ENCODE results near the gene NUDT4B. TPM values are rescaled to one million over a fixed set of nuclear protein-coding genes. Genes with fewer than 3 reads are reported as not detected.
"Not testable (repeated sequence)": the region's sequence is repeated elsewhere in the genome, so short reads cannot be mapped to it uniquely, and the experiment has no call there.

NUDT4B gene
- total RNA-seq, 2 donors from 2014 or later, result 2.4 to 3.1 TPM

DNA sequence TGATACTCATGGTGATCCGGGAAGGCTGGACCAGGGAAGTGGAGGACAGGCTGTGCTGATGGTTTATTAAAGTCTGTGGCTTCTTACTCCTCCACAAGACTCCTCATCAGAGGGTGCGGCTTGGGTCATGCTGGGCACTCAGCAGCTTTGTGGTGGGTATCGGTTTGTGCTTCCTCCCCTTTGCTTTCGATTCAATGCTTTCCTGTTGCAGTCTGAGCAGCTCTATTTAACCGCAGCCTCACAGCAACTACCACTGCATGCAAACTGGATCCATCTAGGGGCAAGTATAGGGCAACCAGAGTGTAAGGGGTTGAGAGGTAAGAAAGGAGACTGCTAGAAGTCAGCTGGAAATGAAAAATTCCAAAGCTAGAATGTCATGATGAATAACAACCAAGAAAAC lies 9.8 kb downstream of the NUDT4B start:
- not testable (repeated sequence) for H3K9me3 Mint-ChIP-seq; H3K27me3 Mint-ChIP-seq; H3K4me3 Mint-ChIP-seq; DNase-seq (ENCODE audit: low spot score); H3K36me3 Mint-ChIP-seq; H3K27ac Mint-ChIP-seq; H3K4me1 Mint-ChIP-seq (ENCODE audit: low read depth in 2 of 2)
- peak; percentile 96 for ATAC-seq

DNA sequence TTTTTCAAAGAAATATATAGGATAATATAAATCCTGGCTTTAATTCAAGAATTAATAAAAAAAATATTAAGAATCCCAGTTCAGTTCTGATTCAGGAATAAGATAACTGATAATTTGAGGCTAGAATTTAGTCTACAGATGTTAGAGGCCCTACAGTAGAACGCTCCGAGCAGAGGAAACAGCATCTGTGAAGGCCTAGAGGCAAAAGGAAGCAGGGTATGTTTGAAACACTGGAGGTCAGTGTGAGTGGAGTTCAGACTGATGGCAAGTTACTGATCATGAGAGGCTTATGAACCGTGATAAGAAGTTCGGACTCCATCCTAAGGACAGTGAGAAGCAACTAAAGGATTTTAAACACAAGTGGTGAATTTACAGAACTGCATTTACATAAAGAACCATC lies 10.4 kb downstream of the NUDT4B start:
- ATAC-seq, result peak in 1 of 2 donors; percentile 63
- not testable (repeated sequence) for H3K36me3 Mint-ChIP-seq; H3K4me1 Mint-ChIP-seq (ENCODE audit: low read depth in 2 of 2)

DNA sequence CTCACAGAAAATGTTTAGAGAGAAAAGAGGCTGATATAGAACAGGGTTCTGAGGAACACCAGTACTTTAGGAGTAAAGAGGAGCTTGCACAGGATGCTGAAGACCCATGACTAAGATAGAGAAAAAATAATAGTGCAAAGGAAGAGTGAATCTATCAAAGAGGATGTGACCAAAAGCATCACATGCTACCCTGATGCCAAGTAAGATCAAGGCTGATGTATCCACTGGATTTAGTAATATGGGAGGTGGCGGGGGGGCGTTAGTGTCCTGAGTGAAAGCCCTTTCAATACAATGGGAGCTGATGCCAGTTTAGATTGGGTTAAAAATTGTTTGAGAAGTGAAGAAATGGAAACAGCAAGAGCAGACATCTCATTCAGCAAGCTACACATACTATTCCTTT lies 11.2 kb downstream of the NUDT4B start:
- H3K4me3 Mint-ChIP-seq; H3K27ac Mint-ChIP-seq; H3K36me3 Mint-ChIP-seq; H3K27me3 Mint-ChIP-seq; H3K4me1 Mint-ChIP-seq (ENCODE audit: low read depth in 2 of 2); H3K9me3 Mint-ChIP-seq: not testable (repeated sequence)
- ATAC-seq (peak; percentile 44 to 52), DNase-seq (ENCODE audit: low spot score) (peak; percentile 41)

More for the DNA sequence above, 10.4 kb downstream of the NUDT4B start:
- H3K27ac Mint-ChIP-seq; H3K27me3 Mint-ChIP-seq; DNase-seq (ENCODE audit: low spot score); H3K9me3 Mint-ChIP-seq; H3K4me3 Mint-ChIP-seq: not testable (repeated sequence)

DNA sequence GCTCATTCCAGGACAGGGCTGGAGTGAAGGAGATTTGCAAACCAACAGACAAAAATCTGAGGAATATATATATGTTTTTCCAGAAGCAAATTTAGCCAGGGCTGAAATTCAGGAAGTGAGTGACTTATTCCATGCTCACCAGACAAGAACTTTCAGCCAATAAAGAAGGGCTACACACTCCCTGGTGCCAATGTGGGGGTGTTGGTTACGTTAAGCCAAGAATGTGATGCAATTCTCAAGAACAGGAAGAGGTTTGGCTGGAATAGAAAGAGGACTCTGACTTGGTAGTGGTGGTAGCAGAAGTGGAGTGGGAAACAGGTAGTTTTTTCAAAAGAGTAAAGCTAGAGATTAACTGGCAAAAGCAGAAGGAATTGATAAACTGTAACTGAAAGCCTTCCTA lies 11.6 kb downstream of the NUDT4B start:
- not testable (repeated sequence) for H3K27me3 Mint-ChIP-seq; H3K27ac Mint-ChIP-seq; H3K9me3 Mint-ChIP-seq; ATAC-seq; H3K4me3 Mint-ChIP-seq; H3K36me3 Mint-ChIP-seq; H3K4me1 Mint-ChIP-seq (ENCODE audit: low read depth in 2 of 2); DNase-seq (ENCODE audit: low spot score)

DNA sequence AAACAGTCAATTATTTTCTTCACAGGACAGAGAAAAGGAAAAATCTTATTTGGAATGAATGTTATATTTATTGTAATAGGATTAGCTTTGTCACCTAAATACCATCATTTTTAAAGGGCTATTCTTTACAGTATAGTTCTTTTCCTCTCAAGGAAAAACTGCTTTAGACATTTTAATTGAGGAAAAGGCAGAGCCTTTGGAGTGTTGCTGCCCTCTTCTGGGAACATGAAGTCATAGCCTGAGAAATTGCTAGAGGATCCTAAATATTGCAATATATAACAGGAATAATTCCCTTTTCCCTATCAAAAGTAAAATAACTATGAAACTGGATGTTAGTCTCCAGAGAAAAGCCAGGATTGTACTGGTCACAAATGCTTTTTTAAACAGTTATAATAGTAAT lies 12.8 kb downstream of the NUDT4B start:
- ATAC-seq, H3K4me3 Mint-ChIP-seq, H3K27me3 Mint-ChIP-seq: not testable (repeated sequence)

DNA sequence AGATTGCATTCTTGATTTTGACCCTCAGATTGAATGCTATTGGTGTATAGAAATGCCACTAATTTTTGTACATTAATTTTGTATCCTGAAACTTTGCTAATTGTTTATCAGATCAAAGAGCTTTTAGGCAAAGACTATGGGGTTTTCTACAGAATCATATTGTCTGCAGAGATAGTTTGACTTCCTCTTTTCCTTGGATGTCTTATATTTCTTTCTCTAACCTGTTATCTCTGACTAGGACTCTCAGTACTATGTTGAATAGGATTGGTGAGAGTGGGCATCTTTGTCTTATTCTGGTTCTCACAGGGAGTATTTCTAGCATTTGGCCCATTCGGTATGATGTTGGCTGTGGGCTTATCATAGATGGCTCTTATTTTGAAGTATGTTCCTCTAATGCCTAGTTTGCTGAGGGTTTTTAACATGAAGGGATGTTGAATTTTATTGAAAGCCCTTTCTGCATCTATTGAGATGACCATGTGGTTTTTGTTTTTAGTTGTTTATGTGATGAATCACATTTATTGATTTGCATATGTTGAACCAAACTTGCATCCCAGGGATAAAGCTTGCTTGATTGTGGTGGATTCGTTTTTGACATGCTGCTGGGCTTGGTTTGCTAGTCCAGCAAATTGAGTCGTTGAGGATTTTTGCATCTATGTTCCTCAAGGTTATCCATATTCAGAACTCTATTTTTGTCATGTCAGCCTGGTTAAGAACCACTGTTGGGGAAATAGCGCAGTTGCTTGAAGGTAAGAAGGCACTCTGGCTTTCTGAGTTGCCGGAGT lies 16.9 kb downstream of the NUDT4B start:
- not testable (repeated sequence) for H3K4me3 Mint-ChIP-seq; DNase-seq (ENCODE audit: low spot score); ATAC-seq; H3K36me3 Mint-ChIP-seq; H3K9me3 Mint-ChIP-seq; H3K27ac Mint-ChIP-seq; H3K27me3 Mint-ChIP-seq; H3K4me1 Mint-ChIP-seq (ENCODE audit: low read depth in 2 of 2)

More for the DNA sequence above, 12.8 kb downstream of the NUDT4B start:
- not testable (repeated sequence) for H3K36me3 Mint-ChIP-seq; DNase-seq (ENCODE audit: low spot score); H3K4me1 Mint-ChIP-seq (ENCODE audit: low read depth in 2 of 2); H3K27ac Mint-ChIP-seq; H3K9me3 Mint-ChIP-seq

DNA sequence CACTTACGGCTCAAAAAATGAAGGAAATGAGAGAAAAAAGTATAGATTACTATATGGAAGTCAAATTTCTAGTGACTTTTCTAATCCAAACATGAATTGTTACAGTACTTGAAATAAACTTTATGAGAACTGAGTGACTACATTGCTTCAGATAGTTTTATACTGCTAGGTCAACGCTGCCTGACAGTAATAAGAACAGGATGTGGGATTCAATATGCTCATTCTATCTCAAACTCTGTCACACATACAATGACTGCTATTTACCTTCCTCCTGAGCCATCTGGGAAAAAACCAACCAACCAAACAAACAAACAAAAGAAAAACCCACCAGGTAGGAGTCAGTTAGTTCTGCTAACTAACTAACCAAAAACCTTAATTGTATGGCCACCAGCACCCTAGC lies 20.0 kb downstream of the NUDT4B start:
- not testable (repeated sequence) for H3K27ac Mint-ChIP-seq; H3K27me3 Mint-ChIP-seq; H3K9me3 Mint-ChIP-seq; H3K4me1 Mint-ChIP-seq (ENCODE audit: low read depth in 2 of 2); DNase-seq (ENCODE audit: low spot score); H3K36me3 Mint-ChIP-seq; H3K4me3 Mint-ChIP-seq; ATAC-seq

DNA sequence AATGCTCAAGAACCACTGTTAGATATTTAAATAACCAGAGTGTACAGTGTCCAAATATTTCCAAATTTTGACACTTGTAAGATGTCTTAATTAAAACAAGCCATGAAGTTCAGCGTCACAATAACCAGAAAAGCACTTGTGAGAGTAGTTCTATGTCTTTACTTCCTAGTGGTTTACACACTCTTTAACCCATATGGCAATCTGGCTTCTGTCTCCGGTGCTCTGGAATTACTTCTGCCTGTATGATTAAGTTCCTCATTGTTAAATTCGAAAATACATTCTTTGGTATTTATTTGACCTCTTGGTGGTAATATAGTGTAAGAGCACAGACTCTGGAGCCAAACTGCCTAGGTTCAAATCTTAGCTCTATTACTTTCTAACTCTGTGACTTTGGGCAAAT lies 20.9 kb downstream of the NUDT4B start:
- not testable (repeated sequence) for H3K4me3 Mint-ChIP-seq; H3K9me3 Mint-ChIP-seq; H3K27me3 Mint-ChIP-seq; H3K36me3 Mint-ChIP-seq; H3K27ac Mint-ChIP-seq; H3K4me1 Mint-ChIP-seq (ENCODE audit: low read depth in 2 of 2); DNase-seq (ENCODE audit: low spot score); ATAC-seq

DNA sequence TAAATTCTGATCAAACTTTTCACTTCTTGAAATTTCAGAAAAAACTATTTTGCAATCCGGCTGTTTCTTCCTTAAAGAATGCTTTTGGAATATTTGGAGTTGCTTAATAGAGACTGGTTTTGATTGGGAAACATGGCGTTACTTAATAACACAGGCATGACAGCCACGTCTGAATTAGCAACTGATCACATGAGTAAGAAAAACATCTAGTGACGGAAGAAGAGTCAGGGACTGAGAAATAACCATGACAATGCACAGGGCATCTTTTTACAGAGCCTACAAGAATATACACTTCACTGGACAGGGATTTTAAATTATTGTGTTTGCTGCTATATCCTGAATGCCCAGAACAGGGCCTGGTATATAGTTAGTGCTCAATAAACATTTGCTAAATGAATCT lies 25.1 kb downstream of the NUDT4B start:
- ATAC-seq; DNase-seq (ENCODE audit: low spot score); H3K9me3 Mint-ChIP-seq; H3K27ac Mint-ChIP-seq; H3K4me1 Mint-ChIP-seq (ENCODE audit: low read depth in 2 of 2); H3K27me3 Mint-ChIP-seq; H3K4me3 Mint-ChIP-seq; H3K36me3 Mint-ChIP-seq: not testable (repeated sequence)

DNA sequence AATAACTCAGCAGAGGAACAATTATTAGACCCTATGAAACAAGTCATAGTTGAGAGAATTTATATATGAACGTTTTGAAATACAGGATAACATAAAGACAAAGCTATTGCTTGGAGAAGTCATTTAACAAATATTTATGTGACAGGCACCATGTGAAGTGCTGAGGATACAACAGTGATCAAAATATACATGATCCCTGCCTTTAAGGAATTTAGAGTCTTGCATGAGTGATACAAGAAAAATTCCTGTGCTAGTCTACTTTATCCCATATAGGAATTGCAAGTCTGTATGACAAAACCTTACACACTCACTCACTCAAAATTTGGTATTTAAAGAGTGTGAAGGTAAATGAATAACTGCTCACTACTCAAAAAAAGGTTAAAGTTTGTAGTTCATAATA lies 25.5 kb downstream of the NUDT4B start:
- ATAC-seq; H3K9me3 Mint-ChIP-seq; H3K27me3 Mint-ChIP-seq; H3K4me3 Mint-ChIP-seq; DNase-seq (ENCODE audit: low spot score); H3K4me1 Mint-ChIP-seq (ENCODE audit: low read depth in 2 of 2); H3K36me3 Mint-ChIP-seq; H3K27ac Mint-ChIP-seq: not testable (repeated sequence)

DNA sequence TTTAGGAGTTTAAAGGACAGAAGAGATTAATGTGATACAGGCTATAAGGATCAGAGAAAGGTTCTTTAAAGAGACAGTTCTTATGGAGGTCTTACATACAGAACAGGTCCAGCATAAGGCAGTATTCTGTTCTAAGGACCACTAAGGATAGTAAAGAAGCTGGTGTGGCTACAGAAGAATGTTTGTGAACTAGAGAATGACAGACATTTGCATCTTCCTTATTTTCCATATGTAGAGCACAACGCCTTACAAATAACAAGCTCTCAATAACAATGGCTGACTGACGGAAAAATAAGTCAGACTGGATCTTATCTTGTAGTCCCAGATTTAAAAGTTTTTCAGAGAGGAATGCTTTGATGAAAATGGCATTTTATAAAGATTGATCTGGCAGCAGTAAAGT lies 26.7 kb downstream of the NUDT4B start:
- not testable (repeated sequence) for DNase-seq (ENCODE audit: low spot score)

DNA sequence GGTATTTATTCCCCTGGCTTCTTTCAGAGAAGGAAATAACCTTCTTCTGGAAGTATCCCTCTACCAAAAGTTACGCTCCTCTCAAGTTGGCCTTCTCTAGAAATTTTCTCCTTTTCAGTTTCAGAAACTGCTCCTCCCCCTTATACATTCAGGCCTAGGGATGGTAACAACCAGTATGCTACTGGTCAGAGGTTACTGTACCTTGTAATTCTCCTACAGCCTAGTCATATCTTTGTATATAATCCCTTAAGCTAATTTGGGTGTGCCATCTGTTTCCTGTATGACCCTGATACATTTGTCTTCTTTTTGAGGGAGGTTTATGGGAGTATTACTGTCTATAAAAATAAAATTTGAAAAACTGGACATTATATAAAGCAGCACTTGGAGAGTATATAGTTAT lies 29.1 kb downstream of the NUDT4B start:
- H3K4me1 Mint-ChIP-seq (ENCODE audit: low read depth in 2 of 2); H3K27me3 Mint-ChIP-seq; H3K27ac Mint-ChIP-seq; H3K9me3 Mint-ChIP-seq; DNase-seq (ENCODE audit: low spot score); H3K36me3 Mint-ChIP-seq; H3K4me3 Mint-ChIP-seq; ATAC-seq: not testable (repeated sequence)

More for the DNA sequence above, 26.7 kb downstream of the NUDT4B start:
- H3K36me3 Mint-ChIP-seq; H3K4me1 Mint-ChIP-seq (ENCODE audit: low read depth in 2 of 2); H3K9me3 Mint-ChIP-seq; H3K27me3 Mint-ChIP-seq; ATAC-seq; H3K27ac Mint-ChIP-seq; H3K4me3 Mint-ChIP-seq: not testable (repeated sequence)

DNA sequence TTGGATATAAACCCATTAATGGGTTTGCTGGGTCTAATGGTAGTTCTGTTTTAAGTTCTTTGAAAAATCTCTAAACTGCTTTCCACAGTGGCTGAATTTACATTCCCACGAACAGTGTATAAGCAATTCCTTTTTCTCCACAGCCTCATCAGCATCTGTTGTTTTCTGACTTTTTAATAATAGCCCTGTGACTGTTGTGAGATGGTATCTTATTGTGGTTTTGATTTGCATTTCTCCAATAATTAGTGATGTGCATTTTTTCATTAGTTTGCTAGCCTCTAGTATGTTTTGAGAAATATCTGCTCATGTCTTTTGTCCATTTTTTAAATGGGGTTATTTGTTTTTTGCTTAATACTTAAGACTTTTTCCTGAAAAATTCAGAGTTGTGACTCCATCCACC lies 31.8 kb downstream of the NUDT4B start:
- H3K4me1 Mint-ChIP-seq (ENCODE audit: low read depth in 2 of 2); H3K27me3 Mint-ChIP-seq; H3K4me3 Mint-ChIP-seq; DNase-seq (ENCODE audit: low spot score); H3K9me3 Mint-ChIP-seq; ATAC-seq; H3K36me3 Mint-ChIP-seq; H3K27ac Mint-ChIP-seq: not testable (repeated sequence)

DNA sequence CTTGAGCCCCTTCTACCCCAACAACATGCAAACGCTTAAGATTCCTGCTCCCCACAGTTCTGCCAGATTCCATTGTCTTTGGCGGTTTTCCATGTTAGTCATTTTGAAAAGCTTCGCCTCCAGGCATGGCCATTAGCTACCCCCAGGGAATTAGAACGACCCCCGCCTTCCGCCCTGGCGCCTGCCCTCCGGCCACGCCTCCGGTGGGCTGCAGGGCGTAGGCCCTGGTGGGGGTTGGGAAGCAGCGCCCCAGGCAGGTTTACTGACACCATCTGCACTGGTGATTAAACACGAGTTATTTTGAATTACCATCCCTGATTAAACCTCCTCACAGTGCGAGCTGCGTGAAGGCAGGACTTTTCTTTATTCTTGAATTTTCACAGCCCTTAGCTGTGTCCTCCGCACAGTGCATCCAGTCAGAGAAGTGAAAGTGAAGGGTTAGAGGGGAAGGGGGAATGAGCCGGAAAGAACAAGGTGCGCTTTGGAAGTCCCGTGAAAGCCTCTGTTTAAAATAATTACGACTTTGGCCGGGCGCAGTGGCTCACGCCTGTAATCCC lies 43.0 kb downstream of the NUDT4B start:
- not testable (repeated sequence) for H3K36me3 Mint-ChIP-seq; H3K27ac Mint-ChIP-seq; DNase-seq (ENCODE audit: low spot score); H3K9me3 Mint-ChIP-seq; H3K4me1 Mint-ChIP-seq (ENCODE audit: low read depth in 2 of 2); H3K4me3 Mint-ChIP-seq; ATAC-seq; H3K27me3 Mint-ChIP-seq
